ENCODE data around the gene PARD3.

The PARD3 gene

GRCh38 chr10:34722404-34722803, 92.7 kb downstream of the PARD3 start:
- no peak overlapping the region for H3K4me3 ChIP-seq (ENCODE audit: low read depth in 1 of 2, low read length in 2 of 2)
- no peak overlapping the region for H3K27ac ChIP-seq (ENCODE audit: low read depth, low read length)
- no peaks in the 10 kb centered on the region for H3K9me3 ChIP-seq (ENCODE audit: control insufficient read depth in 1 of 2, low read length in 2 of 2)
- peaks cover 4 to 7% of the 10 kb centered on the region in 2 donors for H3K4me1 ChIP-seq (ENCODE audit: control insufficient read depth in 1 of 2, insufficient read depth in 2 of 2, low read length in 2 of 2)
- H3K9ac ChIP-seq (ENCODE audit: low read depth in 1 of 2, low read length in 2 of 2): no peak overlapping the region
- no peaks in the 10 kb centered on the region for H3K27me3 ChIP-seq (ENCODE audit: control insufficient read depth in 1 of 2, insufficient read depth in 2 of 2, low read length in 2 of 2)
- no peaks in the 10 kb centered on the region for H3K36me3 ChIP-seq (ENCODE audit: control insufficient read depth in 1 of 2, insufficient read depth in 2 of 2, low read length in 2 of 2)

DNA sequence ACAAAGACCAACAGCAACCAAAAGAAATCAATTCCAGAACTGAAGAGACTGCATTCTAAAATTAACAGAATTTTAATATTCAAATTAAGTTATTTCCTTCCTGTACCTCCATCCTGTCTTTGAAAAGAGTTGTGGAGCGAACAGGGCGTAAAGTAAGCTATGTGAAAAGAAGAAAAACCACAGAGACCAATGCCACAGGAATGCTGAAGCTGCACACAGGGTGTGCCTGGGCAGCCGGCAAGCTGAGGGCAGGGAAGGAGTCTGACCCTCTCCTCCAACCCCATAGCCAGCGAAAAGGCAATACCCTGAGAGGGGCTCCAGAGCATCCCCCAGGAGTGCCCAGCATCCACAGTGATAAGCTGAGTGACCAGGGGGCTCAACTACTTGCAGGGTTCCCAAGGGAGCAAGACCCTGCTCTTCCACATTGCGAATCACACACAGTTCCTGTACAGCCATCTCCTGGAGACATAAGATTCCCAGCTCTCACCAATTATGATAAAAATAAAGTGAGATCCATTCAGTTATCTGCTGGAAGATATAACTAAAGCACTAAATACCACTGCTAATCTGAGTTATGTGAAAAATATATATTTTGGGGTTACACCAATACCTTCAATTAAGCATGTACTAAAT, 93.8 kb downstream of the PARD3 start:
- Histone ChIP-seq H3K4me3 (ENCODE audit: low read depth in 1 of 2, low read length in 2 of 2) (no peak overlapping the region), H3K4me1 (ENCODE audit: control insufficient read depth in 1 of 2, insufficient read depth in 2 of 2, low read length in 2 of 2) (peaks cover 10 to 14% of the 10 kb centered on the region in 2 donors), H3K9me3 (ENCODE audit: control insufficient read depth in 1 of 2, low read length in 2 of 2) (no peaks in the 10 kb centered on the region), H3K9ac (ENCODE audit: low read depth in 1 of 2, low read length in 2 of 2) (no peak overlapping the region), H3K27me3 (ENCODE audit: control insufficient read depth in 1 of 2, insufficient read depth in 2 of 2, low read length in 2 of 2) (no peaks in the 10 kb centered on the region), H3K27ac (ENCODE audit: low read depth, low read length) (no peak overlapping the region), H3K36me3 (ENCODE audit: control insufficient read depth in 1 of 2, insufficient read depth in 2 of 2, low read length in 2 of 2) (no peaks in the 10 kb centered on the region)

DNA sequence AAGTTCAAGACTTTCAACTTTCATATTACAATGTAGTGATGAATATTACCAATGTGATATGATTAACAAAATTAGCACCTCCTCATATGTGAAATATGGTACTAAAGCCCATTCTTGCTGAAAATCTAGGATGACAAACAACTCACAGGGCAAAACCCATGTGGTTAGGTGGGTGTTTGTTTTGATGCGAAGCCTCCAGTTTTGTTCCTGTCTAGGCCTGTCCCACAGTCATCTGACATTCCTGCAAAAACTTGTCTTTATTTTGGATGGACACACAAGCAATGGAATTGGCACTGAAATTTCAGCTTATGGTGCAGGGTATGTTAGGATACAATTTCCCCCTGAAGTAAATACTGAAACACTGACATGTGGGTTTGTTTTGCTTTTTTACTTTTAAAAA, 95.3 kb downstream of the PARD3 start:
- Histone ChIP-seq H3K9ac (ENCODE audit: low read depth in 1 of 2, low read length in 2 of 2) (no peak overlapping the region), H3K27me3 (ENCODE audit: control insufficient read depth in 1 of 2, insufficient read depth in 2 of 2, low read length in 2 of 2) (no peaks in the 10 kb centered on the region), H3K4me1 (ENCODE audit: control insufficient read depth in 1 of 2, insufficient read depth in 2 of 2, low read length in 2 of 2) (peaks cover 14% of the 10 kb centered on the region in 2 donors), H3K9me3 (ENCODE audit: control insufficient read depth in 1 of 2, low read length in 2 of 2) (no peaks in the 10 kb centered on the region), H3K36me3 (ENCODE audit: control insufficient read depth in 1 of 2, insufficient read depth in 2 of 2, low read length in 2 of 2) (no peaks in the 10 kb centered on the region), H3K27ac (ENCODE audit: low read depth, low read length) (no peak overlapping the region), H3K4me3 (ENCODE audit: low read depth in 1 of 2, low read length in 2 of 2) (no peak overlapping the region)

DNA sequence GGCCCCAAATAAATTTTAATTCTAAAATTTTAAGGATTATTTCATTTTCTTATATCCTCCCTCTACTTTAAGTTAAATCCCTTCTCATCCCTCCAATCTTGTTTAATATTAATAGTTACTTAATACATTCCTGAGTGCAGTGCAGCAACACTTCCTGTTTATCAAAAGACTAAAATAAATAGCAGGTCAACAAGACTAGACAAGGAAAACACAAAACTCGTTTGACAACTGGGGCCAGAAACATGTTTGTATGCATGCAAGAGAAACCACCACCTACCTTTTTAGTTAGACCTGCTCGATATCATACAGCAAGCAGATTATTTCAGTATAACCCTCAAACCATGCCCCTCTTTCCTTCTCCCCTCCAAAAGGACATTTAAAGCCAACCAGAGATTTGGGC, 95.8 kb downstream of the PARD3 start:
- H3K27me3 ChIP-seq (ENCODE audit: control insufficient read depth in 1 of 2, insufficient read depth in 2 of 2, low read length in 2 of 2): no peaks in the 10 kb centered on the region
- H3K9ac ChIP-seq (ENCODE audit: low read depth in 1 of 2, low read length in 2 of 2): no peak overlapping the region
- no peaks in the 10 kb centered on the region for H3K36me3 ChIP-seq (ENCODE audit: control insufficient read depth in 1 of 2, insufficient read depth in 2 of 2, low read length in 2 of 2)
- no peaks in the 10 kb centered on the region for H3K9me3 ChIP-seq (ENCODE audit: control insufficient read depth in 1 of 2, low read length in 2 of 2)
- no peak overlapping the region for H3K27ac ChIP-seq (ENCODE audit: low read depth, low read length)
- H3K4me1 ChIP-seq (ENCODE audit: control insufficient read depth in 1 of 2, insufficient read depth in 2 of 2, low read length in 2 of 2): peaks cover 14% of the 10 kb centered on the region in 2 donors
- H3K4me3 ChIP-seq (ENCODE audit: low read depth in 1 of 2, low read length in 2 of 2): no peak overlapping the region

DNA sequence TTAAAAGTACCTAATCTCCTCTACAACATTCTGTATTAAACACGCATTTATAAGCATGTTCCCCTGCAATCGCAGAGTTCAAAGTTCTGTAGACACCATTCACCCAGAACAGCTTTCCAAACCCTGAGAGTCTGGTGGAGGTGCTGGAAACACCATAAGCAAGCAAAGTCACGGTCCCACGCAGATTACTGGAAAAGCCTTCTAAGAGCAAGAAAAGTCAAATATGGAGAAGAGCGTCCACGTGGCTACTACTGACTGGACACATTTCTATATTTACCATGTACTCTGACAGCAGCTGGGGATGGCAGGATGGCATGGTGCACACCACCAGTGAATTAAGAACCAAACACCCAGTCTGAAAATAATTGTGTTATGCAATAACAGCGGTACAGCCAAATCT, 97.7 kb downstream of the PARD3 start:
- no peak overlapping the region for H3K9ac ChIP-seq (ENCODE audit: low read depth in 1 of 2, low read length in 2 of 2)
- H3K4me3 ChIP-seq (ENCODE audit: low read depth in 1 of 2, low read length in 2 of 2): no peak overlapping the region
- no peak overlapping the region for H3K27ac ChIP-seq (ENCODE audit: low read depth, low read length)
- H3K27me3 ChIP-seq (ENCODE audit: control insufficient read depth in 1 of 2, insufficient read depth in 2 of 2, low read length in 2 of 2): no peaks in the 10 kb centered on the region
- H3K4me1 ChIP-seq (ENCODE audit: control insufficient read depth in 1 of 2, insufficient read depth in 2 of 2, low read length in 2 of 2): peaks cover 10 to 14% of the 10 kb centered on the region in 2 donors
- H3K36me3 ChIP-seq (ENCODE audit: control insufficient read depth in 1 of 2, insufficient read depth in 2 of 2, low read length in 2 of 2): no peaks in the 10 kb centered on the region
- H3K9me3 ChIP-seq (ENCODE audit: control insufficient read depth in 1 of 2, low read length in 2 of 2): no peaks in the 10 kb centered on the region

DNA sequence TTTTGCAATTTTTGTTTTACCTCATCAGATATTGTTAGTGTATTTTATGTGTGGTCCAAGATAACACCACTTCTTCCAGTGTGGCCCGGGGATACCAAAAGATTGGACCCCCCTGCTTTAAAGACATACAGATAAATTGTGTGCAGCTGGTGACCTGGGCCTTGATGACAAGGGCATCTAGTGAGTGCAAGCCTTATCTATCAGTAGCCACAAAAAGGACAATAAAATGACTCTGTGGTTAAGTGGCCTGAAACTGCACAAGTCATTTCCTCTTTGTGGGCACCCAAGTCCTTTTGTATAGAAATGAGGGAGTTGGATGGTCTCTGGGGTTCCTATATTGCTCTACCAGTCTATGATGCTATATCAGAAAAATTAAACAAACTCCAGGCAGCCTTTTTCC, 98.1 kb downstream of the PARD3 start:
- H3K27ac ChIP-seq (ENCODE audit: low read depth, low read length): no peak overlapping the region
- no peaks in the 10 kb centered on the region for H3K36me3 ChIP-seq (ENCODE audit: control insufficient read depth in 1 of 2, insufficient read depth in 2 of 2, low read length in 2 of 2)
- peaks cover 12 to 16% of the 10 kb centered on the region in 2 donors for H3K4me1 ChIP-seq (ENCODE audit: control insufficient read depth in 1 of 2, insufficient read depth in 2 of 2, low read length in 2 of 2)
- H3K27me3 ChIP-seq (ENCODE audit: control insufficient read depth in 1 of 2, insufficient read depth in 2 of 2, low read length in 2 of 2): no peaks in the 10 kb centered on the region
- no peaks in the 10 kb centered on the region for H3K9me3 ChIP-seq (ENCODE audit: control insufficient read depth in 1 of 2, low read length in 2 of 2)
- H3K4me3 ChIP-seq (ENCODE audit: low read depth in 1 of 2, low read length in 2 of 2): no peak overlapping the region
- H3K9ac ChIP-seq (ENCODE audit: low read depth in 1 of 2, low read length in 2 of 2): no peak overlapping the region

GRCh38 chr10:34716234-34716633, 98.9 kb downstream of the PARD3 start:
- H3K9me3 ChIP-seq (ENCODE audit: control insufficient read depth in 1 of 2, low read length in 2 of 2): no peaks in the 10 kb centered on the region
- H3K9ac ChIP-seq (ENCODE audit: low read depth in 1 of 2, low read length in 2 of 2): no peak overlapping the region
- no peaks in the 10 kb centered on the region for H3K27me3 ChIP-seq (ENCODE audit: control insufficient read depth in 1 of 2, insufficient read depth in 2 of 2, low read length in 2 of 2)
- H3K27ac ChIP-seq (ENCODE audit: low read depth, low read length): no peak overlapping the region
- H3K4me1 ChIP-seq (ENCODE audit: control insufficient read depth in 1 of 2, insufficient read depth in 2 of 2, low read length in 2 of 2): peaks cover 16 to 18% of the 10 kb centered on the region in 2 donors
- H3K4me3 ChIP-seq (ENCODE audit: low read depth in 1 of 2, low read length in 2 of 2): no peak overlapping the region
- no peaks in the 10 kb centered on the region for H3K36me3 ChIP-seq (ENCODE audit: control insufficient read depth in 1 of 2, insufficient read depth in 2 of 2, low read length in 2 of 2)

DNA sequence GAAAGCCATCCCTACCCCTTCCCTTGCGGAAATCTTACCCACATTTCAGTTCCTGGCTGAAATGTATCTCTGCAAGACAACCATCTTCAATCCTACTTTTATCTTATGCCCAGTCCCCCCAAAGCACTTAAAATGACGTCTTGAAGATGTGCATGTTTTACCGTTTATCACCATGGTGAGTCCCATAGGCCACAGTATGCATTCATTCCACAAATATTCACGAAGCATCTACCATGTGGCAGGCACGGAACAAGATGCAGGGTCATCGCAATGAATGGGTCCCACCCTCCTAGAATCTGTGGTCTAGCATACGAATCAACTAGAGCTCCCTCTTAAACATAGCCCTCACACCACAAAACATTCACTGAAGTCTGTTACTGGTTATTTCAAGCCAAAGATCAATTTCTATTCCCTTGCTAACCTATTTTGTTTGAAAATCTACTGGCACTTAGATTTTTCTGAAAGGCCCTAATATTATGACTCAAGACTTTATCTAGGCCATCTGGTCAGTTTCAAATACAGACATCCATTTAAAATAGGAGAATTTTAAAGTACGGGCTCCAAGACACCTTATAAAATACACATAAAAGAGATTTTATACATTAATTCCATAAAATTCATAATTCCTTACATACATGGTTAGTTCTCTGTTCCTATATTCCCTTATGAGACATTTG, 99.4 kb downstream of the PARD3 start:
- Histone ChIP-seq H3K36me3 (ENCODE audit: control insufficient read depth in 1 of 2, insufficient read depth in 2 of 2, low read length in 2 of 2) (no peaks in the 10 kb centered on the region), H3K9me3 (ENCODE audit: control insufficient read depth in 1 of 2, low read length in 2 of 2) (no peaks in the 10 kb centered on the region), H3K27ac (ENCODE audit: low read depth, low read length) (no peak overlapping the region), H3K4me3 (ENCODE audit: low read depth in 1 of 2, low read length in 2 of 2) (no peak overlapping the region), H3K9ac (ENCODE audit: low read depth in 1 of 2, low read length in 2 of 2) (no peak overlapping the region), H3K27me3 (ENCODE audit: control insufficient read depth in 1 of 2, insufficient read depth in 2 of 2, low read length in 2 of 2) (no peaks in the 10 kb centered on the region), H3K4me1 (ENCODE audit: control insufficient read depth in 1 of 2, insufficient read depth in 2 of 2, low read length in 2 of 2) (peaks cover 16 to 18% of the 10 kb centered on the region in 2 donors)

DNA sequence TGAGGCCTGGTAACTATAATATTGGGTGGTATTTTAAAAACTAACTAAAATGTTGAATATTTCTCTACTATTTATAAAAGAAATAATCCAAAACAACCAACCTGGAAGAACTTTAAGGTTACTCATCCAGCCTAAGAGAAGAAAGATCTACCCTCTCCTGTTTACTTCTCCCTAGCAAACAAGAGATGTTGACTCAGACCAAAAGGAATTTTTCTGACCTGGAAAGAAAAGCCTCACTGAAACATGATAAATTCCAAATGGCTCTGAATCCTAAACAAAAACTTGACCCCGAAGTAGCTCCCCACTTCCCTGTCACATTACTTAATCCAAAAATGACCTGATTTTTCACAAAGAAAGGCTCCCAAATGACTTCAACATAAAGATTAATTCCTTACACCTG, 101.2 kb downstream of the PARD3 start:
- Histone ChIP-seq H3K27ac (ENCODE audit: low read depth, low read length) (no peak overlapping the region), H3K36me3 (ENCODE audit: control insufficient read depth in 1 of 2, insufficient read depth in 2 of 2, low read length in 2 of 2) (no peaks in the 10 kb centered on the region), H3K4me3 (ENCODE audit: low read depth in 1 of 2, low read length in 2 of 2) (no peak overlapping the region), H3K9me3 (ENCODE audit: control insufficient read depth in 1 of 2, low read length in 2 of 2) (no peaks in the 10 kb centered on the region), H3K4me1 (ENCODE audit: control insufficient read depth in 1 of 2, insufficient read depth in 2 of 2, low read length in 2 of 2) (peaks cover 16 to 18% of the 10 kb centered on the region in 2 donors), H3K9ac (ENCODE audit: low read depth in 1 of 2, low read length in 2 of 2) (no peak overlapping the region), H3K27me3 (ENCODE audit: control insufficient read depth in 1 of 2, insufficient read depth in 2 of 2, low read length in 2 of 2) (no peaks in the 10 kb centered on the region)

DNA sequence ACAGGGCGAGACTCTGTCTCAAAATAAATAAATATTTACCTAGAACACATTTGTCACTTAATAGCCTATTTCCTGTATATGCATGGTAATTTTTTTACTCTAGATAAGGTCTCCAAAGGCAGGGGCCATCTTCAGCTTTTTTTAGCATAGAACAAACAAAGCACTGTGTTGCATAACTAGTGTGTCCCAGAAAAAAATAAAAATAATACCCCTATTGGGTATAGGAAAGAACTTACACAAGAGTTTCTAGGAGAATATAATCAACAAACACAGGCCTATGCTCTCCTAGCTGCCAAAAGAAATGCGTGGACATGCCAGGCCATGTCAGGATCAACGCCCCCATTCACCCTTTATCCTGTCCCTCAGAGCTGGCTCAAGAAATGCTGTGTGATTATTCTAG, 103.6 kb downstream of the PARD3 start:
- Histone ChIP-seq H3K36me3 (ENCODE audit: control insufficient read depth in 1 of 2, insufficient read depth in 2 of 2, low read length in 2 of 2) (no peaks in the 10 kb centered on the region), H3K4me3 (ENCODE audit: low read depth in 1 of 2, low read length in 2 of 2) (no peak overlapping the region), H3K27me3 (ENCODE audit: control insufficient read depth in 1 of 2, insufficient read depth in 2 of 2, low read length in 2 of 2) (no peaks in the 10 kb centered on the region), H3K4me1 (ENCODE audit: control insufficient read depth in 1 of 2, insufficient read depth in 2 of 2, low read length in 2 of 2) (peaks cover 7 to 9% of the 10 kb centered on the region in 2 donors), H3K9ac (ENCODE audit: low read depth in 1 of 2, low read length in 2 of 2) (no peak overlapping the region), H3K9me3 (ENCODE audit: control insufficient read depth in 1 of 2, low read length in 2 of 2) (no peaks in the 10 kb centered on the region), H3K27ac (ENCODE audit: low read depth, low read length) (no peak overlapping the region)

All from duodenal mucosa (tissue), 2 donors.